Breast epithelium (tissue), 3 donors: ENCODE results near the gene COMMD8.

Source experiments
- CTCF ChIP-seq, 3 donors: fragments of 450-650 bp; IDR thresholded peaks; one replicate each; pipeline ENCODE4 v1.5.1; 2016 to 2017; ENCODE audit warnings: antibody characterized with exemption in 3 of 3, mild to moderate bottlenecking in 3 of 3, moderate library complexity in 3 of 3
- POLR2A ChIP-seq: fragments of 450-650 bp; IDR thresholded peaks from one replicate; pipeline ENCODE4 v1.6.1; 2016; ENCODE audit warnings: antibody characterized with exemption, mild to moderate bottlenecking, moderate library complexity

- TF ChIP-seq POLR2A: no peak
- peak in 1 of 3 donors; percentile 10 for TF ChIP-seq CTCF (IDR thresholded peaks at IDR 0.05)
These were observed 47.1 kb upstream of the COMMD8 start for GRCh38 chr4:47510506-47511143.
